H9 (cell line): ENCODE measurements around the gene MYOZ3. TPM values are rescaled to one million over a fixed set of nuclear protein-coding genes. Genes with fewer than 3 reads are reported as not detected.

ENCODE experiments used
- DNase-seq: peaks from one replicate; pipeline ENCODE4 v3.0.0-alpha.2; 2017
- H2AFZ ChIP-seq: one replicate; pipeline ENCODE4 v1.6.1; 2013; ENCODE audit warnings: mild to moderate bottlenecking, low read length, control low read depth, moderate library complexity
- H2AK5ac ChIP-seq: 2 replicates; pipeline ENCODE4 v1.6.1; 2013; ENCODE audit warnings: low read length, control low read depth, mixed read lengths; ENCODE audit not compliant: insufficient read length
- H2BK120ac ChIP-seq: one replicate; pipeline ENCODE4 v1.6.1; 2013; ENCODE audit warnings: low read depth, mild to moderate bottlenecking, low read length, control low read depth, inconsistent platforms; ENCODE audit not compliant: poor library complexity, severe bottlenecking
- H2BK12ac ChIP-seq: 2 replicates; pipeline ENCODE4 v1.6.1; 2013; ENCODE audit warnings: low read length, control low read depth, mixed read lengths, low read depth; ENCODE audit not compliant: insufficient read length
- H2BK15ac ChIP-seq: 2 replicates; pipeline ENCODE4 v1.6.1; 2013; ENCODE audit warnings: low read depth, low read length, control low read depth
- H2BK20ac ChIP-seq: one replicate; pipeline ENCODE4 v1.6.1; 2013; ENCODE audit warnings: low read depth, mild to moderate bottlenecking, low read length, control low read depth, inconsistent platforms; ENCODE audit not compliant: poor library complexity, severe bottlenecking
- H2BK5ac ChIP-seq: 2 replicates; pipeline ENCODE4 v1.6.1; 2013; ENCODE audit warnings: low read length, control low read depth, mixed read lengths; ENCODE audit not compliant: insufficient read length
- H3K14ac ChIP-seq: 2 replicates; pipeline ENCODE4 v1.6.1; 2013; ENCODE audit warnings: low read length, control low read depth; ENCODE audit not compliant: insufficient read depth
- H3K18ac ChIP-seq: 2 replicates; pipeline ENCODE4 v1.6.1; 2013; ENCODE audit warnings: low read depth, mild to moderate bottlenecking, mixed read lengths, low read length, control low read depth; ENCODE audit not compliant: insufficient read length
- H3K23ac ChIP-seq: 2 replicates; pipeline ENCODE4 v1.6.1; 2013; ENCODE audit warnings: low read length, control low read depth, mixed read lengths, low read depth; ENCODE audit not compliant: insufficient read length
- H3K23me2 ChIP-seq: 2 replicates; pipeline ENCODE4 v1.6.1; 2013; ENCODE audit warnings: low read depth, mild to moderate bottlenecking, mixed read lengths, low read length, control low read depth; ENCODE audit not compliant: insufficient read length, poor library complexity, severe bottlenecking
- H3K27ac ChIP-seq: 2 replicates; pipeline ENCODE4 v1.5.1; 2013; ENCODE audit warnings: low read length, control low read depth, mixed read lengths, low read depth; ENCODE audit not compliant: insufficient read length
- H3K27me3 ChIP-seq: 2 replicates; pipeline ENCODE4 v1.6.1; 2013; ENCODE audit warnings: low read length, control low read depth, inconsistent platforms; ENCODE audit not compliant: insufficient read depth
- H3K4ac ChIP-seq: 2 replicates; pipeline ENCODE4 v1.6.1; 2013; ENCODE audit warnings: low read depth, mild to moderate bottlenecking, control low read depth, inconsistent platforms, low read length, moderate library complexity
- H3K4me1 ChIP-seq: 2 replicates; pipeline ENCODE4 v1.6.1; 2013; ENCODE audit warnings: low read length, control low read depth, inconsistent platforms; ENCODE audit not compliant: insufficient read depth
- H3K4me2 ChIP-seq: 2 replicates; pipeline ENCODE4 v1.6.1; 2013; ENCODE audit warnings: low read length, control low read depth, mixed read lengths; ENCODE audit not compliant: insufficient read length, insufficient read depth
- H3K56ac ChIP-seq: 2 replicates; pipeline ENCODE4 v1.6.1; 2013; ENCODE audit warnings: low read depth, mild to moderate bottlenecking, mixed read lengths, low read length, control low read depth; ENCODE audit not compliant: insufficient read length
- H3K79me1 ChIP-seq: 2 replicates; pipeline ENCODE4 v1.6.1; 2013; ENCODE audit warnings: low read depth, mild to moderate bottlenecking, moderate library complexity, low read length, control low read depth, inconsistent platforms; ENCODE audit not compliant: insufficient read depth, poor library complexity, severe bottlenecking
- H3K79me2 ChIP-seq: 2 replicates; pipeline ENCODE4 v1.6.1; 2013; ENCODE audit warnings: low read length, control low read depth, inconsistent platforms; ENCODE audit not compliant: insufficient read depth
- H3K9ac ChIP-seq: 2 replicates; pipeline ENCODE4 v1.6.1; 2013; ENCODE audit warnings: low read length, control low read depth, mixed read lengths; ENCODE audit not compliant: insufficient read length; ENCODE audit errors: extremely low read depth
- H3K9me3 ChIP-seq: one replicate; pipeline ENCODE4 v1.6.1; 2013; ENCODE audit warnings: low read depth, low read length, inconsistent platforms; ENCODE audit not compliant: control insufficient read depth
- H3T11ph ChIP-seq: one replicate; pipeline ENCODE4 v1.6.1; 2013; ENCODE audit warnings: mild to moderate bottlenecking, low read length, control low read depth, inconsistent platforms
- H4K20me1 ChIP-seq: one replicate; pipeline ENCODE4 v1.6.1; 2013; ENCODE audit not compliant: control insufficient read depth, insufficient read length, insufficient read depth
- H4K5ac ChIP-seq: 2 replicates; pipeline ENCODE4 v1.6.1; 2013; ENCODE audit warnings: low read depth, mild to moderate bottlenecking, mixed read lengths, low read length, control low read depth; ENCODE audit not compliant: insufficient read length
- H4K8ac ChIP-seq: replicated peaks from 2 replicates; pipeline ENCODE4 v1.6.1; 2013; ENCODE audit warnings: low read length, control low read depth, mixed read lengths, low read depth; ENCODE audit not compliant: insufficient read length
- H4K91ac ChIP-seq: 2 replicates; pipeline ENCODE4 v1.6.1; 2013; ENCODE audit warnings: low read depth, mild to moderate bottlenecking, moderate library complexity, mixed read lengths, low read length, control low read depth; ENCODE audit not compliant: insufficient read length
- H3K27ac Mint-ChIP-seq, 3 experiments: 2 replicates in 2 of 3; 3 replicates in 1 of 3; pipeline ENCODE4 v1.8.0; 2020 to 2021; ENCODE audit warnings: mixed read lengths in 3 of 3, mild to moderate bottlenecking in 1 of 3, moderate library complexity in 1 of 3
- H3K27me3 Mint-ChIP-seq: 2 replicates; pipeline ENCODE4 v1.8.0; 2021; ENCODE audit warnings: low read depth, mild to moderate bottlenecking, moderate library complexity, mixed read lengths
- H3K36me3 Mint-ChIP-seq, 3 experiments: 2 replicates in 2 of 3; 3 replicates in 1 of 3; pipeline ENCODE4 v1.8.0; 2020 to 2021; ENCODE audit warnings: low read depth in 3 of 3, mixed read lengths in 3 of 3; ENCODE audit not compliant: insufficient read depth in 1 of 3
- H3K4me1 Mint-ChIP-seq, 2 experiments: 2 replicates each; pipeline ENCODE4 v1.8.0; 2020; ENCODE audit warnings: mixed read lengths in 2 of 2
- H3K4me3 Mint-ChIP-seq, 2 experiments: 2 replicates in 1 of 2; 3 replicates in 1 of 2; pipeline ENCODE4 v1.8.0; 2020 to 2021; ENCODE audit warnings: mild to moderate bottlenecking in 2 of 2, mixed read lengths in 2 of 2, moderate library complexity in 1 of 2
- H3K9me3 Mint-ChIP-seq, 2 experiments: 2 replicates in 1 of 2; 3 replicates in 1 of 2; pipeline ENCODE4 v1.8.0; 2020; ENCODE audit warnings: mild to moderate bottlenecking in 2 of 2, mixed read lengths in 2 of 2, moderate library complexity in 1 of 2
- WGBS: extraction: QIAGEN DNeasy Blood & Tissue Kit; methylation state at CpG from one replicate; pipeline ENCODE4 v1.1.7; 2013; ENCODE audit warnings: missing lambda C conversion rate, low lambda C conversion rate, mixed read lengths; ENCODE audit not compliant: insufficient read length; ENCODE audit errors: extremely low coverage; 5-methylcytosine and 5-hydroxymethylcytosine counted together
- total RNA-seq: library from RNA; stranded (reverse); gene quantifications from 2 replicates; pipeline ENCODE4 v1.2.1, GENCODE V29; 2021
- TF ChIP-seq, protein P1 (sequence below): fragments of 200-600 bp; sonication (generic); conservative IDR thresholded peaks from 3 replicates; pipeline ENCODE4 v1.8.0; 2021; ENCODE audit warnings: antibody characterized with exemption, mild to moderate bottlenecking

MYOZ3 gene
- total RNA-seq, 1 experiment from 2014 or later, result 18.1 TPM

DNA sequence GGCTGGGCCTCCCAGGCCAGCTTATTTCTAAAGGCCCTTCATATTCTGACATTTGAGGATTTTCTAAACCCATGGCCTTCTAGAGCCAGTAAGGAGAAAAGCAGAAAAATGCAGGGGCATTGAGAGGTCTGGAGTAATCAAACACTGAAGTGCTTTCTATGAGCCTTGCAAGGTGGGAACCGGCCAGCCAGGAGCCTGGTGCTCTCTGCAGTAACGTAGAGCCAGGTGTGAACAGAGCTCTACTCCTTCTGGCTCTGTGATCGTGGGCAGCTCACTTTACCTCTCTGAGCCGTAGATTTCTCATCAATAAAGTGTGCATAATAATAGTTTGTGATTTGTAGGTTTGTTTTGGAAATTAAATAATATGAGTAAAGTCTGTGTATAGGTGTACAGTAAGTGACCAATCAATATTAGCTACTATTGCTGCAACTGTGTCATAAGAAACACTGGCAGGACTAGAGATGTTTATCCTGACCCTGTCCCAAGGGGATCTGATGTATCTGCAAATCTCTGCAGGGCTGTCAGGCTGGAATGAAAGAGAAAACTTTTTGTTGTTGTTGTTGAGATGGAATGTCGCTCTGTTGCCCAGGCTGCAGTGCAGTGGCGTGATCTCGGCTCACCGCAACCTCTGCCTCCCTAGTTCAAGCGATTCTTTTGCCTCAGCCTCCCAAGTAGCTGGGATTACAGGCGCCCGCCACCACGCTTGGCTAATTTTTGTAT is 17.9 kb upstream of the MYOZ3 start:
- Mint-ChIP-seq H3K4me1 (peaks cover 45 to 59% of the 10 kb centered on the region in 2 experiments), H3K9me3 (no peaks in the 10 kb centered on the region), H3K4me3 (no peak overlapping the region), H3K36me3 (no peaks in the 10 kb centered on the region), H3K27me3 (peaks cover 2% of the 10 kb centered on the region; the same call in 1 of the 2 replicates), H3K27ac (peak overlapping the region in 2 of 3 experiments; percentile 37 to 66; a peak in 2 of 7 replicates)
- H3K4ac ChIP-seq, result no peak overlapping the region
- no peak overlapping the region for H2AFZ ChIP-seq
- H3K23ac ChIP-seq, result no peak overlapping the region
- no peak overlapping the region for H2BK120ac ChIP-seq
- no peak for DNase-seq
- H3K27me3 ChIP-seq, result no peaks in the 10 kb centered on the region
- H3K9ac ChIP-seq, result no peak overlapping the region
- H3K79me1 ChIP-seq, result no peaks in the 10 kb centered on the region
- H4K20me1 ChIP-seq, result no peaks in the 10 kb centered on the region
- H2AK5ac ChIP-seq, result no peak overlapping the region
- H2BK12ac ChIP-seq, result no peak overlapping the region
- TF ChIP-seq, protein P1, sequence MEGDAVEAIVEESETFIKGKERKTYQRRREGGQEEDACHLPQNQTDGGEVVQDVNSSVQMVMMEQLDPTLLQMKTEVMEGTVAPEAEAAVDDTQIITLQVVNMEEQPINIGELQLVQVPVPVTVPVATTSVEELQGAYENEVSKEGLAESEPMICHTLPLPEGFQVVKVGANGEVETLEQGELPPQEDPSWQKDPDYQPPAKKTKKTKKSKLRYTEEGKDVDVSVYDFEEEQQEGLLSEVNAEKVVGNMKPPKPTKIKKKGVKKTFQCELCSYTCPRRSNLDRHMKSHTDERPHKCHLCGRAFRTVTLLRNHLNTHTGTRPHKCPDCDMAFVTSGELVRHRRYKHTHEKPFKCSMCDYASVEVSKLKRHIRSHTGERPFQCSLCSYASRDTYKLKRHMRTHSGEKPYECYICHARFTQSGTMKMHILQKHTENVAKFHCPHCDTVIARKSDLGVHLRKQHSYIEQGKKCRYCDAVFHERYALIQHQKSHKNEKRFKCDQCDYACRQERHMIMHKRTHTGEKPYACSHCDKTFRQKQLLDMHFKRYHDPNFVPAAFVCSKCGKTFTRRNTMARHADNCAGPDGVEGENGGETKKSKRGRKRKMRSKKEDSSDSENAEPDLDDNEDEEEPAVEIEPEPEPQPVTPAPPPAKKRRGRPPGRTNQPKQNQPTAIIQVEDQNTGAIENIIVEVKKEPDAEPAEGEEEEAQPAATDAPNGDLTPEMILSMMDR, result no peak
- no peaks in the 10 kb centered on the region for H3K79me2 ChIP-seq
- no peak overlapping the region for H2BK5ac ChIP-seq
- H3T11ph ChIP-seq, result no peak overlapping the region
- H3K4me1 ChIP-seq, result peaks cover 2% of the 10 kb centered on the region; the same call in 1 of the 2 replicates
- H3K18ac ChIP-seq, result no peak overlapping the region
- no peak overlapping the region for H3K27ac ChIP-seq
- H3K23me2 ChIP-seq, result no peaks in the 10 kb centered on the region
- no peaks in the 10 kb centered on the region for H3K9me3 ChIP-seq
- H2BK15ac ChIP-seq, result no peak overlapping the region
- no peak overlapping the region for H4K8ac ChIP-seq
- no peak overlapping the region for H3K4me2 ChIP-seq
- H2BK20ac ChIP-seq, result no peak overlapping the region
- H3K14ac ChIP-seq, result 0 out of 2 replicates have a peak overlapping the region, but pooled peaks have one; percentile 72
- no peak overlapping the region for H4K91ac ChIP-seq
- no CpG with 5 or more reads among the region's 12 CpGs for WGBS
- no peak overlapping the region for H3K56ac ChIP-seq
- no peak overlapping the region for H4K5ac ChIP-seq
